HL-60 (cell line): Measurements from ENCODE around the gene WDR59.

Experiments
- CTCF ChIP-seq: IDR thresholded peaks from one replicate; pipeline ENCODE4 v1.5.1; 2011; ENCODE audit warnings: low read length, control low read depth, inconsistent platforms; ENCODE audit not compliant: insufficient read depth
- GABPA ChIP-seq: IDR thresholded peaks from 2 replicates; pipeline ENCODE4 v1.6.1; 2012; ENCODE audit warnings: low read depth
- POLR2AphosphoS5 ChIP-seq: IDR thresholded peaks from 2 replicates; pipeline ENCODE4 v1.6.1; 2012; ENCODE audit warnings: low read depth
- REST ChIP-seq: IDR thresholded peaks from 2 replicates; pipeline ENCODE4 v1.6.1; 2012; ENCODE audit warnings: low read depth; ENCODE audit not compliant: insufficient replicate concordance

- TF ChIP-seq CTCF (peak; percentile 47), POLR2AphosphoS5 (no peak), REST (no peak), GABPA (no peak)
These were observed 13.7 kb upstream of the WDR59 start, which contains the start of gene ZNRF1 for GRCh38 chr16:74998481-74999218.
